T-helper 2 cell treated with Interferon-gamma antibody and Interleukin-4, amounts not matched to agents 5 μg/mL and 100 μg/mL, for 36 hours (primary cell): ENCODE data around the gene C10orf62.
"Not testable (repeated sequence)": the region's sequence is repeated elsewhere in the genome, so short reads cannot be mapped to it uniquely, and the experiment has no call there.

Source experiments
- DNase-seq: peaks from one replicate; pipeline ENCODE4 v3.0.0; 2021; ENCODE audit warnings: low spot score
- H3K27ac Mint-ChIP-seq: one replicate; pipeline ENCODE4 v1.8.0; 2021; ENCODE audit warnings: mild to moderate bottlenecking, mixed read lengths
- H3K27me3 Mint-ChIP-seq: one replicate; pipeline ENCODE4 v1.8.0; 2021; ENCODE audit warnings: low read depth, mixed read lengths
- H3K36me3 Mint-ChIP-seq: one replicate; pipeline ENCODE4 v1.8.0; 2021; ENCODE audit warnings: low read depth, mixed read lengths
- H3K4me1 Mint-ChIP-seq: one replicate; pipeline ENCODE4 v1.8.0; 2021; ENCODE audit warnings: low read depth, mixed read lengths
- H3K4me3 Mint-ChIP-seq: one replicate; pipeline ENCODE4 v1.8.0; 2022; ENCODE audit warnings: mild to moderate bottlenecking, moderate library complexity, mixed read lengths
- H3K9me3 Mint-ChIP-seq: one replicate; pipeline ENCODE4 v1.8.0; 2021; ENCODE audit warnings: mixed read lengths

Gene C10orf62

GRCh38 chr10:97573021-97573420 is 16.5 kb upstream of the C10orf62 start:
- no peaks in the 10 kb centered on the region for H3K27me3 Mint-ChIP-seq
- no peaks in the 10 kb centered on the region for H3K36me3 Mint-ChIP-seq
- H3K27ac Mint-ChIP-seq: no peak overlapping the region
- no peaks in the 10 kb centered on the region for H3K4me1 Mint-ChIP-seq
- no peaks in the 10 kb centered on the region for H3K9me3 Mint-ChIP-seq
- H3K4me3 Mint-ChIP-seq: no peak overlapping the region
- DNase-seq: no peak

GRCh38 chr10:97573672-97574071 is 15.8 kb upstream of the C10orf62 start:
- Mint-ChIP-seq H3K4me1 (no peaks in the 10 kb centered on the region), H3K9me3 (no peaks in the 10 kb centered on the region), H3K27me3 (peaks cover 3% of the 10 kb centered on the region), H3K27ac (no peak overlapping the region), H3K36me3 (no peaks in the 10 kb centered on the region), H3K4me3 (no peak overlapping the region)
- no peak for DNase-seq

- H3K9me3 Mint-ChIP-seq: no peaks in the 10 kb centered on the region
- DNase-seq: no peak
- H3K27me3 Mint-ChIP-seq: peaks cover 4% of the 10 kb centered on the region
- H3K4me3 Mint-ChIP-seq: no peak overlapping the region
- no peak overlapping the region for H3K27ac Mint-ChIP-seq
- H3K36me3 Mint-ChIP-seq: no peaks in the 10 kb centered on the region
- H3K4me1 Mint-ChIP-seq: no peaks in the 10 kb centered on the region
Measured at GRCh38 chr10:97574374-97575126, 15.0 kb upstream of the C10orf62 start.

GRCh38 chr10:97575127-97575668 is 14.3 kb upstream of the C10orf62 start:
- H3K27me3 Mint-ChIP-seq: peaks cover 4% of the 10 kb centered on the region
- DNase-seq: no peak
- no peaks in the 10 kb centered on the region for H3K36me3 Mint-ChIP-seq
- no peak overlapping the region for H3K27ac Mint-ChIP-seq
- no peaks in the 10 kb centered on the region for H3K4me1 Mint-ChIP-seq
- no peak overlapping the region for H3K4me3 Mint-ChIP-seq
- no peaks in the 10 kb centered on the region for H3K9me3 Mint-ChIP-seq

GRCh38 chr10:97576487-97576886 is 13.0 kb upstream of the C10orf62 start:
- DNase-seq, H3K4me1 Mint-ChIP-seq, H3K27me3 Mint-ChIP-seq, H3K27ac Mint-ChIP-seq, H3K4me3 Mint-ChIP-seq, H3K9me3 Mint-ChIP-seq, H3K36me3 Mint-ChIP-seq: not testable (repeated sequence)

GRCh38 chr10:97577701-97578100 is 11.8 kb upstream of the C10orf62 start:
- H3K9me3 Mint-ChIP-seq: no peaks in the 10 kb centered on the region
- no peaks in the 10 kb centered on the region for H3K4me1 Mint-ChIP-seq
- no peak for DNase-seq
- H3K27me3 Mint-ChIP-seq: peaks cover 4% of the 10 kb centered on the region
- H3K4me3 Mint-ChIP-seq: no peak overlapping the region
- no peaks in the 10 kb centered on the region for H3K36me3 Mint-ChIP-seq
- H3K27ac Mint-ChIP-seq: no peak overlapping the region

- no peaks in the 10 kb centered on the region for H3K36me3 Mint-ChIP-seq
- H3K27ac Mint-ChIP-seq: no peak overlapping the region
- no peaks in the 10 kb centered on the region for H3K4me1 Mint-ChIP-seq
- no peak overlapping the region for H3K4me3 Mint-ChIP-seq
- H3K9me3 Mint-ChIP-seq: no peaks in the 10 kb centered on the region
- DNase-seq: no peak
- peaks cover 4% of the 10 kb centered on the region for H3K27me3 Mint-ChIP-seq
Measured at GRCh38 chr10:97578171-97578844, 11.2 kb upstream of the C10orf62 start.

- Mint-ChIP-seq H3K9me3 (no peaks in the 10 kb centered on the region), H3K4me1 (no peaks in the 10 kb centered on the region), H3K36me3 (no peaks in the 10 kb centered on the region), H3K4me3 (no peak overlapping the region), H3K27me3 (peaks cover 4% of the 10 kb centered on the region), H3K27ac (no peak overlapping the region)
- no peak for DNase-seq
Measured at GRCh38 chr10:97580421-97581367, 8.8 kb upstream of the C10orf62 start.

GRCh38 chr10:97582169-97582568 is 7.4 kb upstream of the C10orf62 start:
- Mint-ChIP-seq H3K27ac (no peak overlapping the region), H3K4me3 (no peak overlapping the region), H3K27me3 (peaks cover 4% of the 10 kb centered on the region), H3K9me3 (no peaks in the 10 kb centered on the region), H3K4me1 (no peaks in the 10 kb centered on the region), H3K36me3 (no peaks in the 10 kb centered on the region)
- no peak for DNase-seq

GRCh38 chr10:97583476-97583875 is 6.0 kb upstream of the C10orf62 start:
- no peak overlapping the region for H3K27ac Mint-ChIP-seq
- H3K4me1 Mint-ChIP-seq: no peaks in the 10 kb centered on the region
- H3K36me3 Mint-ChIP-seq: no peaks in the 10 kb centered on the region
- DNase-seq: no peak
- H3K27me3 Mint-ChIP-seq: peaks cover 2% of the 10 kb centered on the region
- no peak overlapping the region for H3K4me3 Mint-ChIP-seq
- no peaks in the 10 kb centered on the region for H3K9me3 Mint-ChIP-seq

GRCh38 chr10:97584060-97584797 is 5.3 kb upstream of the C10orf62 start, which contains the start of gene HOGA1:
HOGA1 (plus strand) TSS chr10:97584389; CDS start chr10:97584704, 315 bp downstream.
- no peaks in the 10 kb centered on the region for H3K4me1 Mint-ChIP-seq
- DNase-seq: no peak
- no peaks in the 10 kb centered on the region for H3K36me3 Mint-ChIP-seq
- H3K4me3 Mint-ChIP-seq: no peak within 1 kb of the TSS
- H3K27ac Mint-ChIP-seq: no peak within 1 kb of the TSS
- no peaks in the 10 kb centered on the region for H3K27me3 Mint-ChIP-seq
- H3K9me3 Mint-ChIP-seq: no peaks in the 10 kb centered on the region

- H3K9me3 Mint-ChIP-seq: no peaks in the 10 kb centered on the region
Measured at GRCh38 chr10:97584798-97585438, 4.6 kb upstream of the C10orf62 start.

GRCh38 chr10:97585439-97585811 is 4.1 kb upstream of the C10orf62 start:
- no peaks in the 10 kb centered on the region for H3K27me3 Mint-ChIP-seq
- no peak overlapping the region for H3K27ac Mint-ChIP-seq
- no peaks in the 10 kb centered on the region for H3K36me3 Mint-ChIP-seq
- H3K4me3 Mint-ChIP-seq: no peak overlapping the region
- H3K4me1 Mint-ChIP-seq: no peaks in the 10 kb centered on the region
- no peaks in the 10 kb centered on the region for H3K9me3 Mint-ChIP-seq
- no peak for DNase-seq

More at GRCh38 chr10:97584798-97585438, 4.6 kb upstream of the C10orf62 start:
- Mint-ChIP-seq H3K4me3 (no peak overlapping the region), H3K27ac (no peak overlapping the region), H3K27me3 (no peaks in the 10 kb centered on the region), H3K4me1 (no peaks in the 10 kb centered on the region), H3K36me3 (no peaks in the 10 kb centered on the region)
- DNase-seq: no peak
